ENCODE results near the gene POLE.

DNA sequence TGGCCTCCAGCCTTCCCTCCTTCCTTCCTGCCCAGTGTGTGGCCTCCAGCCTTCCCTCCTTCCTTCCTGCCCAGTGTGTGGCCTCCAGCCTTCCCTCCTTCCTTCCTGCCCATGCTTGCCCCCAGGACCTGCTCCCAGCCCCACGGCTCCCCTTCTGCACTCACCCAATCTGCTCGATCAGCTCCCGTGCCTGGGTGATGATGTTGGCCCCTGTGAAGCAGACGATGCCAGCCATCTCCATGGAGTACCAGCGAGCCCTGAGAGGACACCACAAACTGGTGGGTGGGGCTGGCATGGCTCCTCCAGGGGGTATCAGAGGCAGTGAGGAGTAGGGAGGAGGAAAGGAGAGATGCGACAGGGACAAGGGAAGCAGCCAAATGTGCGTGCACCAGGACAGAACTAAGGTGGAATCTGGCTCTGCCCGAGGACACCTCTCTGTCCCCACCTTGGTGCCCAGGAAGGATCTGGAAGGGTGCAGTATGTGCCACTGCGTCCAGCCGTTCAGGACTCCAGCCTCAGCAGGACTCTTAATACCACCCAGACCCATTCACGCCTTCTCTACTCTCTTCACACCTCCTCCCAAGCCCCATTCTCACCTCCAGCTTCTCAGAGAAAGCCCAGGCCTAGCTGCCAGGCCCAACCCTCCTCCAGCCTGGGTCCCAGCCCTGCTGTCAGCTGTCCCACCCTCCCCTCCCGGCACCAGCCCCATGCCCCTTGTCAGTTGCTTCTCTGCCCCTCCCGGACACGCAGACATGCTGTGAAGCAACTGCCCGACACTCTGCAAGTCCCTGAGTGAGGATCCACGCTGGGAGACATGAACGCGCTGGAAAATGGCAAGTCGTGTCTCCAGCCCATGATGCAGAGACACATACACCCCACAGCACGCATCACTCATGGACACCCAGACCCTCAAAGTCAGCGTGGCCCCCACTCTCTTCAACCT lies 22.7 kb downstream of the POLE start:
- TF ChIP-seq TAF1 (IDR thresholded peaks at IDR 0.05; ENCODE audit: low read depth, low read length) (no peak), POLR2AphosphoS5 (IDR thresholded peaks at IDR 0.05; ENCODE audit: low read depth, low read length) (no peak; the same call in 1 of the 2 replicates)

All from GM12891 (cell line).